ENCODE measurements around the gene GRK5. TPM values are rescaled to one million over a fixed set of nuclear protein-coding genes. Genes with fewer than 3 reads are reported as not detected.

Gene GRK5
- total and polyA plus RNA-seq, 9 of the 15 experiments (the other 6 are each of a cell fraction or from before 2014, with no cell fraction given), result 0.46 to 0.83 (median 0.67) TPM; not detected in 2

DNA sequence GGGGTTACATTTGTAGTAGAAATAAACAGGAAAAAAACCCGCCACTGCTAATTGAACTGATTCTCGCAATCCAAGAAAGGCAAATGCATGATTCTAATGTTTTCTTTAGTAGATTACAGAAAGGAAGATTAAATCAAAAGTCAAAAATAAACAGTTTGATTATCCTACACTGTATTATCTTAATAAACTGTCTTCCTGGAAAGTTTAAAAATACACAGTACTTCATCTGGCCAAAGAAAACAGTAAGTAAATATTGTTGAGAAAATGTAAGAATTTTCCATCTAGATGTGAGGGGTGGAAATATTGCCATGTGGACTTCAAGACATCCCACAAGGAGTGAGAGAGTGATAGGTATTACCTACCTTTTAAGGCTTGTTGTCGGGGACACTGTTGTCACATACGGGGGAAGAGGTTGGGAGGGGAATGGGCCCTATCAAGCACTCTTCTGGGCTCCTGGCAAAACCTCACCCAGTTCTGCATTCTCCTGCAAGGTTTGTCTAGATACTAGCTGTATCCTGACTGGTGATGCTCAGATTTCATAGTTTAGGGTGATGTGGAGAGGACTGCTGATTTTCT is 17.8 kb downstream of the GRK5 start:
- 43% methylated on average over 4 of the region's 4 CpGs for WGBS (ENCODE audit: insufficient coverage, low coverage, missing lambda C conversion rate)
- H2AFZ ChIP-seq (ENCODE audit: low read depth, low read length), result no peak overlapping the region
- no peak overlapping the region for H3K9ac ChIP-seq (ENCODE audit: insufficient read depth in 1 of 2, low read depth in 2 of 2, low read length in 2 of 2)
- no peaks in the 10 kb centered on the region for H3K9me3 ChIP-seq (replicated peaks; ENCODE audit: control insufficient read depth, insufficient read depth, low read depth, low read length)
- H3K4me3 ChIP-seq, result no peak overlapping the region
- no peak overlapping the region for H3K27ac ChIP-seq (ENCODE audit: extremely low read depth, low read depth, low read length)
- TF ChIP-seq, protein P1, sequence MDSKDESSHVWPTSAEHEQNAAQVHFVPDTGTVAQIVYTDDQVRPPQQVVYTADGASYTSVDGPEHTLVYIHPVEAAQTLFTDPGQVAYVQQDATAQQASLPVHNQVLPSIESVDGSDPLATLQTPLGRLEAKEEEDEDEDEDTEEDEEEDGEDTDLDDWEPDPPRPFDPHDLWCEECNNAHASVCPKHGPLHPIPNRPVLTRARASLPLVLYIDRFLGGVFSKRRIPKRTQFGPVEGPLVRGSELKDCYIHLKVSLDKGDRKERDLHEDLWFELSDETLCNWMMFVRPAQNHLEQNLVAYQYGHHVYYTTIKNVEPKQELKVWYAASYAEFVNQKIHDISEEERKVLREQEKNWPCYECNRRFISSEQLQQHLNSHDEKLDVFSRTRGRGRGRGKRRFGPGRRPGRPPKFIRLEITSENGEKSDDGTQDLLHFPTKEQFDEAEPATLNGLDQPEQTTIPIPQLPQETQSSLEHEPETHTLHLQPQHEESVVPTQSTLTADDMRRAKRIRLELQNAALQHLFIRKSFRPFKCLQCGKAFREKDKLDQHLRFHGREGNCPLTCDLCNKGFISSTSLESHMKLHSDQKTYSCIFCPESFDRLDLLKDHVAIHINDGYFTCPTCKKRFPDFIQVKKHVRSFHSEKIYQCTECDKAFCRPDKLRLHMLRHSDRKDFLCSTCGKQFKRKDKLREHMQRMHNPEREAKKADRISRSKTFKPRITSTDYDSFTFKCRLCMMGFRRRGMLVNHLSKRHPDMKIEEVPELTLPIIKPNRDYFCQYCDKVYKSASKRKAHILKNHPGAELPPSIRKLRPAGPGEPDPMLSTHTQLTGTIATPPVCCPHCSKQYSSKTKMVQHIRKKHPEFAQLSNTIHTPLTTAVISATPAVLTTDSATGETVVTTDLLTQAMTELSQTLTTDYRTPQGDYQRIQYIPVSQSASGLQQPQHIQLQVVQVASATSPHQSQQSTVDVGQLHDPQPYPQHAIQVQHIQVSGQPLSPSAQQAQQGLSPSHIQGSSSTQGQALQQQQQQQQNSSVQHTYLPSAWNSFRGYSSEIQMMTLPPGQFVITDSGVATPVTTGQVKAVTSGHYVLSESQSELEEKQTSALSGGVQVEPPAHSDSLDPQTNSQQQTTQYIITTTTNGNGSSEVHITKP (IDR thresholded peaks at IDR 0.05; ENCODE audit: partially characterized antibody), result peak; percentile 55
- no peak for TF ChIP-seq NELFE (IDR thresholded peaks at IDR 0.05; ENCODE audit: insufficient read depth, insufficient read length)
- intact Hi-C loops (cut with micrococcal nuclease), result no loop called here
- H3K79me2 ChIP-seq (ENCODE audit: control insufficient read depth, insufficient read depth, low read length), result no peaks in the 10 kb centered on the region
- no TSS peak for BruUV-seq (replicated peaks)
- FAIRE-seq (no peak), ATAC-seq (no peak), DNase-seq (ENCODE audit: extremely low read depth in 1 of 4, low spot score in 3 of 4) (no peak)
- no peak overlapping the region for H3K4me2 ChIP-seq (ENCODE audit: insufficient read depth, low read length)
- H3K27me3 ChIP-seq (ENCODE audit: control insufficient read depth in 2 of 2, insufficient read depth in 2 of 2, low read length in 2 of 2), result no peaks in the 10 kb centered on the region; a peak in 1 of 5 replicates
- CTCF ChIA-PET (ENCODE audit: low intra/inter-chr PET ratio), result no interaction called here
- no peaks in the 10 kb centered on the region for H3K9me1 ChIP-seq (ENCODE audit: control insufficient read depth, insufficient read depth, low read length)
- POLR2A ChIA-PET, result no interaction called here
- H3K4me1 ChIP-seq (replicated peaks in 1 of 2; ENCODE audit: control insufficient read depth in 2 of 2, insufficient read depth in 2 of 2, low read length in 2 of 2), result no peaks in the 10 kb centered on the region; a peak in 1 of 5 replicates
- in situ Hi-C loops (cut with MboI), result no loop called here
- no peaks in the 10 kb centered on the region for H4K20me1 ChIP-seq (replicated peaks; ENCODE audit: control insufficient read depth, insufficient read depth, low read length)
- H3K36me3 ChIP-seq (ENCODE audit: control insufficient read depth, insufficient read depth, low read length), result no peaks in the 10 kb centered on the region

Measured in K562 (cell line).